ENCODE results near the gene PIKFYVE. TPM values are rescaled to one million over a fixed set of nuclear protein-coding genes. Genes with fewer than 3 reads are reported as not detected.

PIKFYVE gene
- total RNA-seq, 2 experiments from 2014 or later, result 29.7 to 50.0 TPM

- no peak for TF ChIP-seq CTCF (conservative IDR thresholded peaks at IDR 0.05; ENCODE audit: low read length)
- TF ChIP-seq EZH2phosphoT487 (IDR thresholded peaks at IDR 0.05; ENCODE audit: borderline replicate concordance, low read depth, low read length), result no peak
- CTCF ChIA-PET (ENCODE audit: unreplicated experiment), result no interaction called here
- no peak overlapping the region for H3K4me2 ChIP-seq (ENCODE audit: low read length)
- no peaks in the 10 kb centered on the region for H3K4me1 ChIP-seq (ENCODE audit: insufficient read depth, low read length, poor library complexity, severe bottlenecking)
- intact Hi-C loops (cut with micrococcal nuclease; ENCODE audit: unreplicated experiment), result no loop called here
- H3K9me3 ChIP-seq (ENCODE audit: low read length), result no peaks in the 10 kb centered on the region
- no peaks in the 10 kb centered on the region for H4K20me1 ChIP-seq (ENCODE audit: insufficient read depth, low read length)
- H2AFZ ChIP-seq (ENCODE audit: low read length), result no peak overlapping the region
- no peak overlapping the region for H3K27ac ChIP-seq (ENCODE audit: low read depth, low read length, poor library complexity, severe bottlenecking)
- H3K4me3 ChIP-seq (ENCODE audit: low read depth, low read length, poor library complexity, severe bottlenecking), result no peak overlapping the region
- peaks cover 94% of the 10 kb centered on the region for H3K36me3 ChIP-seq (ENCODE audit: insufficient read depth, low read length)
- no peaks in the 10 kb centered on the region for H3K9me2 ChIP-seq (ENCODE audit: insufficient read depth, low read length)
- no peaks in the 10 kb centered on the region for H3K79me2 ChIP-seq (ENCODE audit: insufficient read depth, low read depth, low read length)
- POLR2A ChIA-PET, result interaction anchor here (0.6 to 2.4 kb wide), 3 partner anchors 10 to 68 kb away, joined by 3 to 6 read pairs (median 3); no protein-coding TSS in a partner anchor
- no peak for DNase-seq (ENCODE audit: low spot score)
- BruUV-seq (replicated peaks), result no TSS peak
These were observed 25.3 kb upstream of the PIKFYVE start for GRCh38 chr2:208240619-208241209.

- Histone ChIP-seq H4K20me1 (ENCODE audit: insufficient read depth, low read length) (no peaks in the 10 kb centered on the region), H3K36me3 (ENCODE audit: insufficient read depth, low read length) (peaks cover 93% of the 10 kb centered on the region)
These were observed 21.6 kb upstream of the PIKFYVE start for GRCh38 chr2:208244422-208244821.

More at GRCh38 chr2:208244422-208244821, 21.6 kb upstream of the PIKFYVE start:
- Histone ChIP-seq H3K79me2 (ENCODE audit: insufficient read depth, low read depth, low read length) (no peaks in the 10 kb centered on the region), H3K9me2 (ENCODE audit: insufficient read depth, low read length) (no peaks in the 10 kb centered on the region), H3K9me3 (ENCODE audit: low read length) (no peaks in the 10 kb centered on the region), H3K4me2 (ENCODE audit: low read length) (no peak overlapping the region), H3K27ac (ENCODE audit: low read depth, low read length, poor library complexity, severe bottlenecking) (no peak overlapping the region), H3K4me1 (ENCODE audit: insufficient read depth, low read length, poor library complexity, severe bottlenecking) (no peaks in the 10 kb centered on the region), H2AFZ (ENCODE audit: low read length) (no peak overlapping the region), H3K4me3 (ENCODE audit: low read depth, low read length, poor library complexity, severe bottlenecking) (no peak overlapping the region)
- BruUV-seq (replicated peaks), result no TSS peak
- ChIA-PET CTCF (ENCODE audit: unreplicated experiment) (no interaction called here), POLR2A (interaction anchor here (0.6 to 1.5 kb wide), 3 partner anchors 10 to 1598 kb away, joined by 3 to 5 read pairs (median 4); no protein-coding TSS in a partner anchor)
- intact Hi-C loops (cut with micrococcal nuclease; ENCODE audit: unreplicated experiment), result no loop called here
- DNase-seq (ENCODE audit: low spot score), result no peak
- TF ChIP-seq CTCF (conservative IDR thresholded peaks at IDR 0.05; ENCODE audit: low read length), result no peak
- TF ChIP-seq EZH2phosphoT487 (IDR thresholded peaks at IDR 0.05; ENCODE audit: borderline replicate concordance, low read depth, low read length), result no peak

Measured in OCI-LY7 (cell line).